H9 (cell line): ENCODE data around the gene ZNF823. TPM values are rescaled to one million over a fixed set of nuclear protein-coding genes. Genes with fewer than 3 reads are reported as not detected.

Source experiments
- DNase-seq: peaks from one replicate; pipeline ENCODE4 v3.0.0-alpha.2; 2017
- H2AFZ ChIP-seq: one replicate; pipeline ENCODE4 v1.6.1; 2013; ENCODE audit warnings: mild to moderate bottlenecking, low read length, control low read depth, moderate library complexity
- H2AK5ac ChIP-seq: 2 replicates; pipeline ENCODE4 v1.6.1; 2013; ENCODE audit warnings: low read length, control low read depth, mixed read lengths; ENCODE audit not compliant: insufficient read length
- H2BK120ac ChIP-seq: one replicate; pipeline ENCODE4 v1.6.1; 2013; ENCODE audit warnings: low read depth, mild to moderate bottlenecking, low read length, control low read depth, inconsistent platforms; ENCODE audit not compliant: poor library complexity, severe bottlenecking
- H2BK12ac ChIP-seq: 2 replicates; pipeline ENCODE4 v1.6.1; 2013; ENCODE audit warnings: low read length, control low read depth, mixed read lengths, low read depth; ENCODE audit not compliant: insufficient read length
- H2BK15ac ChIP-seq: 2 replicates; pipeline ENCODE4 v1.6.1; 2013; ENCODE audit warnings: low read depth, low read length, control low read depth
- H2BK20ac ChIP-seq: one replicate; pipeline ENCODE4 v1.6.1; 2013; ENCODE audit warnings: low read depth, mild to moderate bottlenecking, low read length, control low read depth, inconsistent platforms; ENCODE audit not compliant: poor library complexity, severe bottlenecking
- H2BK5ac ChIP-seq: 2 replicates; pipeline ENCODE4 v1.6.1; 2013; ENCODE audit warnings: low read length, control low read depth, mixed read lengths; ENCODE audit not compliant: insufficient read length
- H3K14ac ChIP-seq: 2 replicates; pipeline ENCODE4 v1.6.1; 2013; ENCODE audit warnings: low read length, control low read depth; ENCODE audit not compliant: insufficient read depth
- H3K18ac ChIP-seq: 2 replicates; pipeline ENCODE4 v1.6.1; 2013; ENCODE audit warnings: low read depth, mild to moderate bottlenecking, mixed read lengths, low read length, control low read depth; ENCODE audit not compliant: insufficient read length
- H3K23ac ChIP-seq: 2 replicates; pipeline ENCODE4 v1.6.1; 2013; ENCODE audit warnings: low read length, control low read depth, mixed read lengths, low read depth; ENCODE audit not compliant: insufficient read length
- H3K23me2 ChIP-seq: 2 replicates; pipeline ENCODE4 v1.6.1; 2013; ENCODE audit warnings: low read depth, mild to moderate bottlenecking, mixed read lengths, low read length, control low read depth; ENCODE audit not compliant: insufficient read length, poor library complexity, severe bottlenecking
- H3K27ac ChIP-seq: 2 replicates; pipeline ENCODE4 v1.5.1; 2013; ENCODE audit warnings: low read length, control low read depth, mixed read lengths, low read depth; ENCODE audit not compliant: insufficient read length
- H3K27me3 ChIP-seq: 2 replicates; pipeline ENCODE4 v1.6.1; 2013; ENCODE audit warnings: low read length, control low read depth, inconsistent platforms; ENCODE audit not compliant: insufficient read depth
- H3K4ac ChIP-seq: 2 replicates; pipeline ENCODE4 v1.6.1; 2013; ENCODE audit warnings: low read depth, mild to moderate bottlenecking, control low read depth, inconsistent platforms, low read length, moderate library complexity
- H3K4me1 ChIP-seq: 2 replicates; pipeline ENCODE4 v1.6.1; 2013; ENCODE audit warnings: low read length, control low read depth, inconsistent platforms; ENCODE audit not compliant: insufficient read depth
- H3K4me2 ChIP-seq: 2 replicates; pipeline ENCODE4 v1.6.1; 2013; ENCODE audit warnings: low read length, control low read depth, mixed read lengths; ENCODE audit not compliant: insufficient read length, insufficient read depth
- H3K56ac ChIP-seq: 2 replicates; pipeline ENCODE4 v1.6.1; 2013; ENCODE audit warnings: low read depth, mild to moderate bottlenecking, mixed read lengths, low read length, control low read depth; ENCODE audit not compliant: insufficient read length
- H3K79me1 ChIP-seq: 2 replicates; pipeline ENCODE4 v1.6.1; 2013; ENCODE audit warnings: low read depth, mild to moderate bottlenecking, moderate library complexity, low read length, control low read depth, inconsistent platforms; ENCODE audit not compliant: insufficient read depth, poor library complexity, severe bottlenecking
- H3K79me2 ChIP-seq: 2 replicates; pipeline ENCODE4 v1.6.1; 2013; ENCODE audit warnings: low read length, control low read depth, inconsistent platforms; ENCODE audit not compliant: insufficient read depth
- H3K9ac ChIP-seq: 2 replicates; pipeline ENCODE4 v1.6.1; 2013; ENCODE audit warnings: low read length, control low read depth, mixed read lengths; ENCODE audit not compliant: insufficient read length; ENCODE audit errors: extremely low read depth
- H3K9me3 ChIP-seq: one replicate; pipeline ENCODE4 v1.6.1; 2013; ENCODE audit warnings: low read depth, low read length, inconsistent platforms; ENCODE audit not compliant: control insufficient read depth
- H3T11ph ChIP-seq: one replicate; pipeline ENCODE4 v1.6.1; 2013; ENCODE audit warnings: mild to moderate bottlenecking, low read length, control low read depth, inconsistent platforms
- H4K20me1 ChIP-seq: one replicate; pipeline ENCODE4 v1.6.1; 2013; ENCODE audit not compliant: control insufficient read depth, insufficient read length, insufficient read depth
- H4K5ac ChIP-seq: 2 replicates; pipeline ENCODE4 v1.6.1; 2013; ENCODE audit warnings: low read depth, mild to moderate bottlenecking, mixed read lengths, low read length, control low read depth; ENCODE audit not compliant: insufficient read length
- H4K8ac ChIP-seq: replicated peaks from 2 replicates; pipeline ENCODE4 v1.6.1; 2013; ENCODE audit warnings: low read length, control low read depth, mixed read lengths, low read depth; ENCODE audit not compliant: insufficient read length
- H4K91ac ChIP-seq: 2 replicates; pipeline ENCODE4 v1.6.1; 2013; ENCODE audit warnings: low read depth, mild to moderate bottlenecking, moderate library complexity, mixed read lengths, low read length, control low read depth; ENCODE audit not compliant: insufficient read length
- H3K27ac Mint-ChIP-seq, 3 experiments: 2 replicates in 2 of 3; 3 replicates in 1 of 3; pipeline ENCODE4 v1.8.0; 2020 to 2021; ENCODE audit warnings: mixed read lengths in 3 of 3, mild to moderate bottlenecking in 1 of 3, moderate library complexity in 1 of 3
- H3K27me3 Mint-ChIP-seq: 2 replicates; pipeline ENCODE4 v1.8.0; 2021; ENCODE audit warnings: low read depth, mild to moderate bottlenecking, moderate library complexity, mixed read lengths
- H3K36me3 Mint-ChIP-seq, 3 experiments: 2 replicates in 2 of 3; 3 replicates in 1 of 3; pipeline ENCODE4 v1.8.0; 2020 to 2021; ENCODE audit warnings: low read depth in 3 of 3, mixed read lengths in 3 of 3; ENCODE audit not compliant: insufficient read depth in 1 of 3
- H3K4me1 Mint-ChIP-seq, 2 experiments: 2 replicates each; pipeline ENCODE4 v1.8.0; 2020; ENCODE audit warnings: mixed read lengths in 2 of 2
- H3K4me3 Mint-ChIP-seq, 2 experiments: 2 replicates in 1 of 2; 3 replicates in 1 of 2; pipeline ENCODE4 v1.8.0; 2020 to 2021; ENCODE audit warnings: mild to moderate bottlenecking in 2 of 2, mixed read lengths in 2 of 2, moderate library complexity in 1 of 2
- H3K9me3 Mint-ChIP-seq, 2 experiments: 2 replicates in 1 of 2; 3 replicates in 1 of 2; pipeline ENCODE4 v1.8.0; 2020; ENCODE audit warnings: mild to moderate bottlenecking in 2 of 2, mixed read lengths in 2 of 2, moderate library complexity in 1 of 2
- CTCF ChIP-seq: fragments of 200-600 bp; sonication (generic); conservative IDR thresholded peaks from 3 replicates; pipeline ENCODE4 v1.8.0; 2021; ENCODE audit warnings: antibody characterized with exemption, mild to moderate bottlenecking
- WGBS: extraction: QIAGEN DNeasy Blood & Tissue Kit; methylation state at CpG from one replicate; pipeline ENCODE4 v1.1.7; 2013; ENCODE audit warnings: missing lambda C conversion rate, low lambda C conversion rate, mixed read lengths; ENCODE audit not compliant: insufficient read length; ENCODE audit errors: extremely low coverage; 5-methylcytosine and 5-hydroxymethylcytosine counted together
- total RNA-seq: library from RNA; stranded (reverse); gene quantifications from 2 replicates; pipeline ENCODE4 v1.2.1, GENCODE V29; 2021

Gene ZNF823
- total RNA-seq, 1 experiment from 2014 or later, result 2.5 TPM

- no peak overlapping the region for H3K23ac ChIP-seq
- no peak overlapping the region for H3K4ac ChIP-seq
- H3K4me2 ChIP-seq, result no peak overlapping the region
- Mint-ChIP-seq H3K4me1 (no peaks in the 10 kb centered on the region), H3K9me3 (peaks cover 0 to 4% of the 10 kb centered on the region in 2 experiments; a peak in 2 of 5 replicates), H3K27me3 (peaks cover 17% of the 10 kb centered on the region), H3K27ac (no peak overlapping the region), H3K36me3 (no peaks in the 10 kb centered on the region; a peak in 1 of 7 replicates), H3K4me3 (no peak overlapping the region)
- no peak overlapping the region for H3T11ph ChIP-seq
- no peak overlapping the region for H4K5ac ChIP-seq
- no CpG with 5 or more reads among the region's 3 CpGs for whole genome bisulfite sequencing
- no peaks in the 10 kb centered on the region for H4K20me1 ChIP-seq
- no peaks in the 10 kb centered on the region for H3K27me3 ChIP-seq
- H3K14ac ChIP-seq, result no peak overlapping the region
- no peak overlapping the region for H4K91ac ChIP-seq
- no peaks in the 10 kb centered on the region for H3K4me1 ChIP-seq
- no peak for TF ChIP-seq CTCF
- H3K79me2 ChIP-seq, result no peaks in the 10 kb centered on the region
- H3K27ac ChIP-seq, result no peak overlapping the region
- no peak overlapping the region for H2BK120ac ChIP-seq
- H3K18ac ChIP-seq, result no peak overlapping the region
- no peak overlapping the region for H3K56ac ChIP-seq
- no peak overlapping the region for H2BK5ac ChIP-seq
- H2BK20ac ChIP-seq, result no peak overlapping the region
- H2BK15ac ChIP-seq, result no peak overlapping the region
- no peak overlapping the region for H3K9ac ChIP-seq
- H4K8ac ChIP-seq, result no peak overlapping the region
- no peak overlapping the region for H2BK12ac ChIP-seq
- no peaks in the 10 kb centered on the region for H3K9me3 ChIP-seq
- no peaks in the 10 kb centered on the region for H3K23me2 ChIP-seq
- no peak overlapping the region for H2AK5ac ChIP-seq
- no peak for DNase-seq
- no peak overlapping the region for H2AFZ ChIP-seq
- H3K79me1 ChIP-seq, result no peaks in the 10 kb centered on the region
These were observed 30.3 kb downstream of the ZNF823 start for GRCh38 chr19:11708457-11708856.
